GM06990 (cell line): Measurements from ENCODE around the gene RBM20.

Source experiments
- DNase-seq: peaks from one replicate; pipeline ENCODE4 v3.0.0-alpha.2; 2011; ENCODE audit not compliant: insufficient read length; ENCODE audit errors: extremely low read depth
- H3K27me3 ChIP-seq: replicated peaks from 2 replicates; pipeline ENCODE4 v1.6.0; 2011; ENCODE audit warnings: low read length; ENCODE audit not compliant: control insufficient read depth, insufficient read depth
- H3K36me3 ChIP-seq: 2 replicates; pipeline ENCODE4 v1.5.1; 2011; ENCODE audit warnings: low read length; ENCODE audit not compliant: control insufficient read depth, insufficient read depth
- H3K4me3 ChIP-seq: replicated peaks from 2 replicates; pipeline ENCODE4 v1.5.1; 2011; ENCODE audit warnings: low read depth, mild to moderate bottlenecking, control low read depth, low read length
- TF ChIP-seq, protein P1 (sequence below): IDR thresholded peaks from 2 replicates; pipeline ENCODE4 v1.5.1; 2011; ENCODE audit warnings: low read length, control low read depth, mild to moderate bottlenecking, inconsistent platforms; ENCODE audit not compliant: insufficient read depth, poor library complexity, severe bottlenecking

RBM20 gene

GRCh38 chr10:110671788-110672579, 27.8 kb downstream of the RBM20 start:
- peak; percentile 84 for DNase-seq
- Histone ChIP-seq H3K4me3 (peak overlapping the region; percentile 71), H3K27me3 (no peaks in the 10 kb centered on the region), H3K36me3 (no peaks in the 10 kb centered on the region)
- TF ChIP-seq, protein P1, sequence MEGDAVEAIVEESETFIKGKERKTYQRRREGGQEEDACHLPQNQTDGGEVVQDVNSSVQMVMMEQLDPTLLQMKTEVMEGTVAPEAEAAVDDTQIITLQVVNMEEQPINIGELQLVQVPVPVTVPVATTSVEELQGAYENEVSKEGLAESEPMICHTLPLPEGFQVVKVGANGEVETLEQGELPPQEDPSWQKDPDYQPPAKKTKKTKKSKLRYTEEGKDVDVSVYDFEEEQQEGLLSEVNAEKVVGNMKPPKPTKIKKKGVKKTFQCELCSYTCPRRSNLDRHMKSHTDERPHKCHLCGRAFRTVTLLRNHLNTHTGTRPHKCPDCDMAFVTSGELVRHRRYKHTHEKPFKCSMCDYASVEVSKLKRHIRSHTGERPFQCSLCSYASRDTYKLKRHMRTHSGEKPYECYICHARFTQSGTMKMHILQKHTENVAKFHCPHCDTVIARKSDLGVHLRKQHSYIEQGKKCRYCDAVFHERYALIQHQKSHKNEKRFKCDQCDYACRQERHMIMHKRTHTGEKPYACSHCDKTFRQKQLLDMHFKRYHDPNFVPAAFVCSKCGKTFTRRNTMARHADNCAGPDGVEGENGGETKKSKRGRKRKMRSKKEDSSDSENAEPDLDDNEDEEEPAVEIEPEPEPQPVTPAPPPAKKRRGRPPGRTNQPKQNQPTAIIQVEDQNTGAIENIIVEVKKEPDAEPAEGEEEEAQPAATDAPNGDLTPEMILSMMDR: peak; percentile 97

GRCh38 chr10:110672580-110672919, 28.4 kb downstream of the RBM20 start:
- Histone ChIP-seq H3K27me3 (no peaks in the 10 kb centered on the region), H3K4me3 (peak overlapping the region; percentile 71), H3K36me3 (no peaks in the 10 kb centered on the region)
- DNase-seq: no peak
- TF ChIP-seq, protein P1: no peak

DNA sequence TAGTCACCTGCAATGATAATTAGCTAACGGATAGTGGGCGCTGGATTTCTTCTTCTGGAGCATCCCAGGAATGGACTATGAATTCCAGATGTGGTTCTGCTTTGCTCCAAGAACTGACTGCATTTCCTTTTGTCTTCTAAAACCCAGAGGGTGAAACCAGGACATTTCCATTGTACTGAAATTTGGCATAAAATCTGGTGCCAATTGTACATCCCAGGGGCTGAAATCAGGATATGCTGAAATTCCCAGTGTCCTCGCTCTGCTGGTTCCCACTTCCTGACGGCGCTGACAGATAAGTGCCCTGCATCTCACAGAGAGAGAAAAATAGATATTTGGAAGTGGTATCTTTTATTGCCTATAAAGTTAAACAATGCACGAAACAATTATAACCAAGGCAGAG, 31.9 kb downstream of the RBM20 start:
- TF ChIP-seq, protein P1: no peak
- no peak for DNase-seq
- Histone ChIP-seq H3K27me3 (no peaks in the 10 kb centered on the region), H3K4me3 (no peak overlapping the region), H3K36me3 (no peaks in the 10 kb centered on the region)

- TF ChIP-seq, protein P1: no peak
- no peaks in the 10 kb centered on the region for H3K36me3 ChIP-seq
- no peak overlapping the region for H3K4me3 ChIP-seq
- DNase-seq: no peak
- no peaks in the 10 kb centered on the region for H3K27me3 ChIP-seq
These were observed 35.5 kb downstream of the RBM20 start for GRCh38 chr10:110679486-110680272.

DNA sequence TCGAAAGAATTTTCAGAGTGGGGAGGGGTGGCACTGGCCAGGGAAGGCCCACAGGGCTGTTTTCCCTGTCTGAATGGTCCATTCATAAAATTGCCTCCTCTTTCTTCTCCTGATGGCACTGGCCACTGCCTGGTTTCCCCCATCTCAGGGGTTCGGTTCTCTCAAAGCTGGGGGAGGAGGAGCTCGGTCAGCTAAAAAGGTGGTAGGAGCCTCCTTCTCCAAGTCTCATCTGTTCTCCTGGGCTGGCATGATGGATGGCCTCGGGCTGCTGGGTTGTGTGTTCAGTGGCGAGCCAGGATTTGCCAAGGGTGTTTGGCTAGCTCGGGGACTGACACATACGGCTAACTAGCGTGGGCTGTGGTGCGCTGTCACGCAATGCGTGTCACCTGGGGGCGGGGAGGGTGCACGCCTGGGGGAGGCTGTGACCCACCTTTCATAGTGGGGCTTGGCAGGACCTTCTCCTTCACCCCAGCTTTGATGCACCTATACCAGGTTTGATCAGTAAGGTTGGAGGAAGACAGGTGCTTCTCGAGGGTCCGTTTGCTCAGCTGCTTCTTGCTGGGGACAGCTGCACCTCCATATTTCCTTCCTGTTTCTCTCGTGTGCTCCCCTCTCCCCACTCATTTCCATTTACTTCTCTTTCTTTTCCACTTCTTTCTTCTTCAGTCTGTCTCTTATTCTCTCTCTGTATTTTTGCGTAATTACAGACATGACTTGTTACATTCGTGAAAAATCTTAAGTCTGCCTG, 36.3 kb downstream of the RBM20 start:
- Histone ChIP-seq H3K4me3 (no peak overlapping the region), H3K36me3 (no peaks in the 10 kb centered on the region), H3K27me3 (no peaks in the 10 kb centered on the region)
- DNase-seq: no peak
- TF ChIP-seq, protein P1: no peak
